Activated CD8-positive, alpha-beta T cell treated with anti-CD3 and anti-CD28 coated beads for 36 hours (primary cell): ENCODE results near the gene POLD2. TPM values are rescaled to one million over a fixed set of nuclear protein-coding genes. Genes with fewer than 3 reads are reported as not detected.

Experiments
- ATAC-seq: fragments of 200-7000 bp; cut with Tn5 transposase; one replicate; pipeline ENCODE4 v1.10.0; 2021; ENCODE audit warnings: mild to moderate bottlenecking, moderate library complexity
- CTCF ChIA-PET: fragments of 350-600 bp; sonication (Branson Sonifier 250); formaldehyde crosslinking; loops from one replicate; lab custom pipeline; 2021; ENCODE audit warnings: antibody characterized with exemption; lab: Charles Lee
- POLR2A ChIA-PET: fragments of 350-600 bp; sonication (Branson Sonifier 250); formaldehyde crosslinking; loops from one replicate; lab custom pipeline; 2021; ENCODE audit warnings: antibody characterized with exemption; lab: Charles Lee
- DNase-seq: peaks from one replicate; pipeline ENCODE4 v3.0.0-alpha.2; 2020
- H3K27ac Mint-ChIP-seq: one replicate; pipeline ENCODE4 v1.8.0; 2021; ENCODE audit warnings: mild to moderate bottlenecking, mixed read lengths
- H3K27me3 Mint-ChIP-seq: one replicate; pipeline ENCODE4 v1.8.0; 2021; ENCODE audit warnings: mixed read lengths
- H3K36me3 Mint-ChIP-seq: one replicate; pipeline ENCODE4 v1.8.0; 2021; ENCODE audit warnings: low read depth, mixed read lengths
- H3K4me1 Mint-ChIP-seq: one replicate; pipeline ENCODE4 v1.8.0; 2021; ENCODE audit warnings: low read depth, mixed read lengths
- H3K4me3 Mint-ChIP-seq: one replicate; pipeline ENCODE4 v1.8.0; 2021; ENCODE audit warnings: mild to moderate bottlenecking, moderate library complexity, mixed read lengths
- H3K9me3 Mint-ChIP-seq: one replicate; pipeline ENCODE4 v1.8.0; 2021; ENCODE audit warnings: mixed read lengths
- intact Hi-C: fragments of 100-400 bp; cut with micrococcal nuclease; formaldehyde crosslinking; loops from one replicate; pipeline ENCODE4 v1.10.0; 2022
- total RNA-seq, 2 experiments: library from RNA; stranded (reverse); gene quantifications; one replicate each; pipeline ENCODE4 v1.2.3, GENCODE V29; 2021
- TF ChIP-seq, protein P1 (sequence below): fragments of 200-600 bp; IDR thresholded peaks from one replicate; pipeline ENCODE4 v1.8.0; 2022; ENCODE audit warnings: antibody characterized with exemption, mild to moderate bottlenecking

The POLD2 gene
- total RNA-seq, 2 experiments from 2014 or later, result 243 to 251 TPM

- ATAC-seq (peak; percentile 58), DNase-seq (peak; percentile 75)
- ChIA-PET POLR2A (no interaction called here), CTCF (no interaction called here)
- peak overlapping the region; percentile 66 for H3K27ac Mint-ChIP-seq
- no peaks in the 10 kb centered on the region for H3K36me3 Mint-ChIP-seq
- TF ChIP-seq, protein P1, sequence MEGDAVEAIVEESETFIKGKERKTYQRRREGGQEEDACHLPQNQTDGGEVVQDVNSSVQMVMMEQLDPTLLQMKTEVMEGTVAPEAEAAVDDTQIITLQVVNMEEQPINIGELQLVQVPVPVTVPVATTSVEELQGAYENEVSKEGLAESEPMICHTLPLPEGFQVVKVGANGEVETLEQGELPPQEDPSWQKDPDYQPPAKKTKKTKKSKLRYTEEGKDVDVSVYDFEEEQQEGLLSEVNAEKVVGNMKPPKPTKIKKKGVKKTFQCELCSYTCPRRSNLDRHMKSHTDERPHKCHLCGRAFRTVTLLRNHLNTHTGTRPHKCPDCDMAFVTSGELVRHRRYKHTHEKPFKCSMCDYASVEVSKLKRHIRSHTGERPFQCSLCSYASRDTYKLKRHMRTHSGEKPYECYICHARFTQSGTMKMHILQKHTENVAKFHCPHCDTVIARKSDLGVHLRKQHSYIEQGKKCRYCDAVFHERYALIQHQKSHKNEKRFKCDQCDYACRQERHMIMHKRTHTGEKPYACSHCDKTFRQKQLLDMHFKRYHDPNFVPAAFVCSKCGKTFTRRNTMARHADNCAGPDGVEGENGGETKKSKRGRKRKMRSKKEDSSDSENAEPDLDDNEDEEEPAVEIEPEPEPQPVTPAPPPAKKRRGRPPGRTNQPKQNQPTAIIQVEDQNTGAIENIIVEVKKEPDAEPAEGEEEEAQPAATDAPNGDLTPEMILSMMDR, result no peak
- peaks cover 10% of the 10 kb centered on the region for H3K4me1 Mint-ChIP-seq
- intact Hi-C loops, result no loop called here
- no peaks in the 10 kb centered on the region for H3K9me3 Mint-ChIP-seq
- H3K4me3 Mint-ChIP-seq, result peak overlapping the region; percentile 69
- no peaks in the 10 kb centered on the region for H3K27me3 Mint-ChIP-seq
Observed at GRCh38 chr7:44145479-44145968, 22.2 kb upstream of the POLD2 start.

DNA sequence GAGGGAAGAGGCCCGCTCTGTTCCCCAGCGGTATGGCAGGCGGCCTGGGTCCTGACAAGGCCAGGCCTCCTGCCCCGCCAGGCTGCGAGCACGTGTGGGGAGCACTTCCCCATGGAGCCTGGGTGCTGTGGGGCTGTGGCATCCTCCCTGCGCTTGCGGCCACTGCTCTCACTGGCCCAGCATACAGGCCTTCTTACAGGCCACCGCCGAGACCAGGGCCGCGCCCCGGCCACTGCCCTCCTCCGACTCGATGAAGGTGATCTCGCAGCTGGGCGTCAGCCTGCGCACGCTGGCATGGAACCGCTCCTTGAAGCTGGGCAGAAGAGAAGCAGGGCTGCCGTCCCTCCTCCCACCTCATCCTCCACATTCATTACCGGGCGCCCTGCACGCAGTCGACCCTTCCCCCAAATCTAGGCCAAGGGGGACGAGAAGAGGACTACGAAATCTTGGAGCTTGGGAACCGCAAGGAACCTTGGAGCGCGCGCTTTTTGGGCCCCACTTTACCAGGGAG is 21.7 kb upstream of the POLD2 start:
- DNase-seq (no peak), ATAC-seq (no peak)
- H3K27me3 Mint-ChIP-seq, result no peaks in the 10 kb centered on the region
- CTCF ChIA-PET, result no interaction called here
- H3K4me1 Mint-ChIP-seq, result peaks cover 10% of the 10 kb centered on the region
- POLR2A ChIA-PET, result no interaction called here
- peak overlapping the region; percentile 69 for H3K4me3 Mint-ChIP-seq
- no peaks in the 10 kb centered on the region for H3K9me3 Mint-ChIP-seq
- no peak overlapping the region for H3K27ac Mint-ChIP-seq
- intact Hi-C loops, result no loop called here
- H3K36me3 Mint-ChIP-seq, result no peaks in the 10 kb centered on the region
- TF ChIP-seq, protein P1, result no peak

GRCh38 chr7:44144426-44144967 is 21.1 kb upstream of the POLD2 start:
- Mint-ChIP-seq H3K4me3 (no peak overlapping the region), H3K27ac (no peak overlapping the region), H3K9me3 (no peaks in the 10 kb centered on the region), H3K27me3 (no peaks in the 10 kb centered on the region), H3K36me3 (no peaks in the 10 kb centered on the region), H3K4me1 (peaks cover 10% of the 10 kb centered on the region)
- intact Hi-C loops, result no loop called here
- DNase-seq (no peak), ATAC-seq (no peak)
- ChIA-PET CTCF (no interaction called here), POLR2A (no interaction called here)
- TF ChIP-seq, protein P1, result no peak

DNA sequence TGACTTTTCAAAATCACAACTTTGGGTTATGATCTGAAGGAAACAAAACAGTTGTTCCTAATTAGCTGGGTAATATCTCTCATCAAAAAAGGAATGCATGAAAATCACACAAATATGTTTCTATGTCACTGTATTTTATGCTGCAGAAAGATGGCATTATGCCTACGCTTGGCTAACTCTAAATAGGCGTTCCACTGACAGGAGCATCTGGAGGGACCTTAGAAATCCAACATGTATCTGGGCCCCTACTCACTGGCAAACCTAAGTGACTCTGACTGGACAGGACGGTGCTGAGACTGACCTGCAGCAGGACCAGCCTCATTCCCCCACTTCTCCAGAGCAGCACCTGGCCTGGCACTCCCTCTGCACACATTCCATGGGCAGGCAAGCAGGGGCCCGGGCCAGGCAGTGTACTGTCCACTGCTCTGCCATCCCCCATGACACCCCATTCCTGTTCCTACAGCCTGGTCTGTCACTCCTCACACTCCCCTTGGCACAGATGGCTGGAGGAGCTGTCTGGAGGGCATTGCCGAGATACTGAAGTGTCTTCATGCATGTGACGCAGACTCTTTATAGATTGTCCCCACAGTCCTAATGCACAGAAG is 20.4 kb upstream of the POLD2 start:
- ATAC-seq (no peak), DNase-seq (no peak)
- no peaks in the 10 kb centered on the region for H3K9me3 Mint-ChIP-seq
- H3K27ac Mint-ChIP-seq, result no peak overlapping the region
- H3K27me3 Mint-ChIP-seq, result no peaks in the 10 kb centered on the region
- ChIA-PET POLR2A (no interaction called here), CTCF (no interaction called here)
- intact Hi-C loops, result no loop called here
- H3K36me3 Mint-ChIP-seq, result no peaks in the 10 kb centered on the region
- peaks cover 10% of the 10 kb centered on the region for H3K4me1 Mint-ChIP-seq
- H3K4me3 Mint-ChIP-seq, result no peak overlapping the region
- TF ChIP-seq, protein P1, result no peak

DNA sequence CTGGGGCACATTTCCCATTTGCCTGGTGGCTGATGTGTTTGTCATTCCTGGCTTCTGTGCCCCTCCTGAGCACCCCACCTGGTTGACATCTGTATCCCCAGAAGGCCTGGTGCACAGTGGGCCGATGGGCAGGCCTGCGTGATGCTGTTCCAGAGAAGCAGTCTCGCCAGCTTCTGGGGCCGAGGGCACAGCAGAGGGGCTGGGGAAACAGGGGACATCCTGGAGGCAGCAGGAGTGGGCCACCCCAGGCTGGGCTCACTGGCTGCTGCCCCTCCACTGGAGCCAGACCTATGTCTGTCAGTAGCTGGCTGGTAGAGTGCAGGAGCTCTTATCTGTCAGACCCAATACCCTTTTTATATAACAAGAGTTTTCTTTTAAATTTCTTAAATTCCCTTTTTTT is 18.7 kb upstream of the POLD2 start:
- H3K4me1 Mint-ChIP-seq, result peaks cover 10% of the 10 kb centered on the region
- POLR2A ChIA-PET, result interaction anchor here (0.9 kb wide), 1 partner anchor 20 kb away, joined by 4 read pairs; no protein-coding TSS in a partner anchor
- ATAC-seq, result no peak
- H3K27ac Mint-ChIP-seq, result no peak overlapping the region
- no peaks in the 10 kb centered on the region for H3K27me3 Mint-ChIP-seq
- no peaks in the 10 kb centered on the region for H3K36me3 Mint-ChIP-seq
- CTCF ChIA-PET, result no interaction called here
- no peak for DNase-seq
- no peak overlapping the region for H3K4me3 Mint-ChIP-seq
- intact Hi-C loops, result no loop called here
- TF ChIP-seq, protein P1, result no peak
- H3K9me3 Mint-ChIP-seq, result no peaks in the 10 kb centered on the region
